ENCODE results near the gene PACRGL.
"Not testable (repeated sequence)": the region's sequence is repeated elsewhere in the genome, so short reads cannot be mapped to it uniquely, and the experiment has no call there.

Gene PACRGL

DNA sequence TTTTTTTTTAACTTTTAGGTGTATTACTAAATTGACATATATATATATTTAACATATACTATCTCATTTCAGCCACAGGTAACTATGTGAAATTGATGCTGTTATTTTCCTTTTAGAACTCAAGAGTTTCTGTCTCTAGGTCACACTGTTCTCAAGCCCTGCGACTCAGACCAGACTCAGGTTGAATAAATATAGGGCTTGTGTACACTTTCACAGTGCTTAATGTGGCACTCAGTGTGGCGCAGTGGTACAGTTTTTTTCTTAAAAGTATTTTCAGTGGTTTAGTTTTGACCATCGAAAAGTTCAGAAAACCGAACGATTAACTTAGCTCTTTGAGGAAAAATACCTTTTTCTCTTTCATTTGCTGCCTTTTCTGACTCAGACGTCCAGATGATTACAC lies 24.7 kb downstream of the PACRGL start:
- DNase-seq, result no peak

GRCh38 chr4:20735931-20736330 lies 35.7 kb downstream of the PACRGL start:
- DNase-seq, result no peak

DNA sequence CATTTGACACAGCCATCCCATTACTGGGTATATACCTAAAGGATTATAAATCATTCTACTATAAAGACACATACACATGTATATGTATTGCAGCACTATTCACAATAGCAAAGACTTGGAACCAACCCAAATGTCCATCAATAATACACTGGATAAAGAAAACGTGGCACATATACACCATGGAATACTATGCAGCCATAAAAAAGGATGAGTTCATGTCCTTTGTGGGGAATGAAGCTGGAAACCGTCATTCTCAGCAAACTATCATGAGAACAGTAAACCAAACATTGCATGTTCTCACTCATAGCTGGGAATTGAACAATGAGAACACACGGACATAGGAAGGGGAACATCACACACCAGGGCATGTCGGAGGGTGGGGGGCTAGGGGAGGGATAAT lies 45.7 kb downstream of the PACRGL start:
- not testable (repeated sequence) for DNase-seq

- no peak for DNase-seq
Observed at GRCh38 chr4:20752641-20753040, 52.4 kb downstream of the PACRGL start.

DNA sequence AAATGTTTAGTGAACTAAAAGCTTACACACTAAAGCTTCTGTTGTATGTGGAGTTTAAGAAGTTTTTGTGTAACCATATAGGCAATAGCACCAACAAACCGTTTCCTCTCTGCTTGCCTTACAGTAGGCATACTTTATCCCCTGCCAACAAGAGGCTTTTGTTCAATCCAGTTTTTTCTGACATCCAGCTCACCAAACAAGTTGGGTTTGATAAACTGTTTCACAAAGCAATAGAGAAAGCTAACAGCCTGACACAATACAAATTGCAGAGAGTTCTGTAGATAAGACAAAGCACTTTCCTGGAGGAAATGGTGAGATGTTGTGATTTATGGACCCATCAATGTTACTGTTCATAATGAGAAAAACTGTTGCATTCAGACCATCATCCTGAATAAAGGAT lies 53.8 kb downstream of the PACRGL start:
- DNase-seq, result no peak

- no peak for DNase-seq
Observed at GRCh38 chr4:20760053-20760452, 59.8 kb downstream of the PACRGL start.

GRCh38 chr4:20761382-20761781 lies 61.1 kb downstream of the PACRGL start:
- DNase-seq, result no peak

DNA sequence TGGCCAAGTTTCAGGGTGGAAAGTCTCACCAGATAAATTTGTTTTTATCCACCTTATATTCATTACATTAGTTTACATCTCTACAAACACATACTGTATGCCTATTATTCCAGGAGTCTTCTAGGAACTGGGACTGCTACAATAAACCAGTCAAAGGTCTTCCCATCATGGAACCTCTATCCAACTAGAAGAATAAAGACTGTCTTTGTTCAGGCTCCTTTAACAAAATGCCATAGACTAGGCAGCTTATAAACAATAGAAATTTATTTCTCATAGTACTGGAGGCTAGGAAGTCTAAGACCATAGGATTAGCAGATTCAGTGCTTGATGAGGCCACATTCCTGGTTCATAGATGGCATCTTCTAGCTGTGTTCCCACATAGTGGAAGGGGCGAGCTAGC lies 61.6 kb downstream of the PACRGL start:
- DNase-seq, result no peak

GRCh38 chr4:20764366-20764992 lies 64.2 kb downstream of the PACRGL start:
- no peak for DNase-seq

DNA sequence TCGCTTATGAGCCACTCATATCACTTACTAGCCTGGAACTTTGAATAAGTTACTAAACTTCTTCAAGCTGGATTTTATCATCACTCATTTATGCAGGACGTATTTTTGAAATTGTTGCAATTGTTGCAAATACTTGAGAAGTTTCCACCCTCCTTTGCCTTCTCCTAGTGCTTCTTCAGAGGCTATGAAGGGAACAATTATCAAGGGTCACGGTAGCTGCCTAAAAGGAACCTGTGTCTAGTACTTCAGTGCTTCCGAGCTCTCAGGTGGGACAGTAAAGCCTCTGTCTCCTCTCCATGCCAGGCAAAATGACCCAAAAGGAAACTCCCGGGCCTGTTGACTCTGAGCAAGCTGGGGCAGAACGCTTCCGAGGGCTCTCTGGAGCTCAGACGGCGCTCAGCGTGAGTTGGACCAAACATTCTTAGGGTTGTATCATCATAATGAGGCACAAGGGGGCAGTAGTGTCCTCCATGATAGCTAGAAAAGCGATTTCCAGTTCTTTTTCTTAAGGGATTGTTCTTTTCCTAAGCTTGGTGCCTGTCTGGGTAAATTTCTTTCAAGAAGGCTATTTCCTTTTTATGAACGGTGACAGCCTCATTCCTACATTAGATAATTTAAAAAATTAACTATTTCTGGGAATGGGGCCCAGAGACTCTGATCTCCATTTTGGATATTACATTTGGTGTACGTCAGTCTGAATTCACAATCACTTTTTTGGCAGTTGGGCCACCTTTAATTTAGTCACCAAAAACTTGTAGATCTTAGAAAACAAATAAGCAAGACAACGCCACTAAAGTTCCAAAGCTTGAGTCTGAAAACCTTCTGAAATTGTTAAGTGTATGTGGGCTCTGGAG lies 73.1 kb downstream of the PACRGL start:
- DNase-seq, result no peak

DNA sequence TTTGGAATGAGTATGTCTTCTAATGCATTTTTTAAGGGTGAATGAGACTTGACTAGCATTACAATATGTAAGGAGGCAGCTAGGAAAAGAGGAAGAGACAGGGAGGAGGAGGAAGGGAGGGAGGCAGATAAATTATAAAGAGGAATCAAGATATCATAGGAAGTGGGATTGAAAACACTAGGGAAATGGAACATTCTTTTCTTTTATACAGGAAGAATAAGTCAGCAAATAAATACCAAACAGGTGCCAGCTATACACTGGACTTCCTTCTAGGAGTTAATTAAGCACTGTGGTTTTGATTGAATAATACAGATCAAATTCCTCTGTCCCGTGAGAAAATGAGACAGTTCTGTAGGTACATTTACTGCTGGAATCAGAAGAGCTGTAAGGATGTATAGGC lies 78.6 kb downstream of the PACRGL start:
- DNase-seq, result no peak

GRCh38 chr4:20783134-20783533 lies 82.9 kb downstream of the PACRGL start:
- not testable (repeated sequence) for DNase-seq

GRCh38 chr4:20787940-20788665 lies 87.8 kb downstream of the PACRGL start:
- no peak for DNase-seq
